NCI-H1436 (cell line): Measurements from ENCODE around the gene C3orf70.
"Not testable (repeated sequence)": the region's sequence is repeated elsewhere in the genome, so short reads cannot be mapped to it uniquely, and the experiment has no call there.

ENCODE experiments used
- DNase-seq: peaks from one replicate; lab custom pipeline; 2025; lab: John Stamatoyannopoulos, UW

Gene C3orf70

DNA sequence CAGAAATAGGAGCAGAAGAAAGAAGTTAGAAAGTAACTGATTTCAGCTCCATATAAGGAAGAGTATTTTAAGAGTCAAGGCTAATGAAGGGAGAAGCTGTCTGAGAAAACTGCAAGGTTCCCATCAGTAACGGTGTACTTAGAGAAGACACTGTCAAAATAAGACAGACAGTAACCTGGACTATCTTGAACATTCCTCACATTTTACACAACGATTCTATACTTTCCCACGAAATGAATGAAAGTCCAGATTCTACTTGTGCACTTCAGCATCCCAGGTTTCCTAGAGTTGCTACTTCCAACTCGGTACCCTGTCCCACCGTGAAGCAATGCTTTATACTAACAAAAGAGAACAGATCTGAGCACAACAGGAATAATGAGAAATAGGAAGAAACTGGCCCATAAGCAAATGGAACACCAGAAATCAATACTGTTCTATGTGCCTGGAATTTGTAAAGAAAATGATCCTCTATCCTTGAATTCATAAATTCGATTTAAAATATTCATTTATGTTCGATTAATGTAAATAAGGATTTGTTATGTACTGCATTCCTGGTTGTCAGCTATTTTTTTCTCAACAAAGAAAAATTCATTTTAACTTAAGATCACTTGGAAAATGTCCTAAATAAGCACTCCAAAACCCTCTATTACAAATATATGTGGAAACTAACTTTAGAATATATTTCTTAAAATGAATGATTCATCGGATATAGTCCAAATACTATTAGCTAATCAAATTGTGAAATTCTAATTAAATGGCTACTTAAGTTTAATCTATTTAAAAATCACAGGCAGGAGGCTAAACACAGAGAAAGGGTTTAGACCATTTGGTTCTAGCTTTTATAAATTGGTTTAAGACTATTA lies 1.5 kb downstream of the C3orf70 start:
- no peak for DNase-seq

DNA sequence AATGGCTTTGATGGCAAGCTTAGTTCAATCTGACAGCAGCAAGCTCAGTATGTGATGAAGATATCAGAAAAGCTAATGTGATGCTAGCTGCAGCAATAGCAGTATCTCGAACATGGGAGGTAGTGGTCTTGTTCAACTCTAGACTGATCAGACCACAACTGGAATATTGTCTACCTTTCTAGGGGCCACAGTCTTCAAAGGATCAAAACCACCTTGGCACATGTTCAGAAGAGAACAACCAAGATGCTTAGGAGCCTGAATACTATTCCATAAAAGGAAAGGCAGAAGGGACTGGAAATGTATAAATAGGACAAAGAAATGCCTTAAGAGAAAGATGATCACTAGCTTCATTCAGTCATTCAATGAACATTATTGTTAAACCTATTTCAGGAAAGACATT lies 2.3 kb downstream of the C3orf70 start:
- DNase-seq, result no peak

DNA sequence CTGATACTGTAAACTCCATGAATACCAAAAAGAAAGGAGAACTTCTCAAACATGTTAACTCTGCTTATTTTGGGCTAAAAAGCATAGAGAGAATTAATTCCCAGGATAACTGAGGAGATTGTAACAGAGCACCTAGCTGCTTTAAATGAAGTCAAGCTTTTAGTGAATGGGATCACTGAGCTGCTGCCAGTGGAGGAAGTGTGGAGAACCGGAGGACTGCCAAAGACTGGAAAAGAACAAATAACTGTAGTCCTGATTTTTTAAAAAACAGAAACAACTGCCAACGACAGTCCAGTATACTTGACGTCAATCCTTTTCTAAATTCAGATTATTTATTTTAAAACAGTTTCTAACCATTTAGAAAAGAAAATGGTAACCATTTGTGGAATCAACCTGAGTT lies 3.3 kb downstream of the C3orf70 start:
- no peak for DNase-seq

DNA sequence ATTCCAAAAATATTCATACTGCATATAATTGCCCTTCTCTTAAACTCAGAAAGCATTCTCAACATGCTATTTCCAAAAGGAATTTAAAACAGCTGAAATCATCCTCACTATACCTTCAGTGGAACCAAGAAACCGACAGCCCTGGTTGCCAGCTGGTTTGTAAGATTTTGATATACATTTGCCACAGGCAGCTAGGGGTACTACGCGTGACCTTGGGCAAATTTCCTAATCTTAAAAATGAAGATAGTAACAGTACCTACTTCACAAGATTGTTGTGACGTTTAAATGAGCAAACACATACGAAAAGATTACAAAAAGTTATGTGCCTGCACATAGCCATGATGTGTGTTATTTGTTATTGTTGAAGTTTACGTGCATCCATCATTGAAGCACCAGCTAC lies 7.3 kb downstream of the C3orf70 start:
- DNase-seq, result no peak

DNA sequence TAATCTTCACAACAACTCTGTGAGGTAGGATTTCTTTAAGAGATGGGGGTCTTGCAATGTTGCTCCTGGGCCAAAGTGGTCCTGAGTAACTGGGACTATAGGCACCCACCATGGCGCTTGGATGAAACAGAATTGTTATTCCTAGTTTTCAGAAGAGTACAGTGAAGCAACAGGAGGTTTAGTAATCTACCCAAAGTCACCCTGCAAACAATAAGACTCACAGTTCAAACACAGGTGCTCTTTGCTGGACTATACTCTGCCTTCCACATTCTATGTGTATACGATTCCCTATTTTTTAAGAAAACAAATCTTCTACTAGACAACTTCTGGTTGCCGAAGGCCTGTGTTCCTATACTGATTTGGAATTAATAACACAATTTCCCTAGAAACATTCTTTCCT lies 8.1 kb downstream of the C3orf70 start:
- DNase-seq, result no peak

DNA sequence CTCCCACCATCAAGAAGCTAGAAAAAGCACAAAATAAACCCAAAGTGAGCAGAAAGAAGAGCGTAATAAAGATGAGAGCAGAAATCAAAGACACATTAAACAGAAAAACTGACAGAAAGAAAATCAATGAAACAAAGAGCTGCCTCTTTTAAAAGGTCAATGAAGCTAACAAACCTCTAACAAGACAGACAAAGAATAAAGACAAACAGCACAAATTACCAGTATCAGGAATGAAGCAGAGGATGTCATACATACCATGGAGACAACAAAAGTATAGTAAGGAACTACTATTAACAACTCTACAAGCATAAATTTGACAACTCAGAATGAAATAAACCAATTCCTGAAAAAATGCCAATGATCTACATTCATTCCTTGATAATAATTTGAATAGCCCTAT lies 15.0 kb downstream of the C3orf70 start:
- no peak for DNase-seq

DNA sequence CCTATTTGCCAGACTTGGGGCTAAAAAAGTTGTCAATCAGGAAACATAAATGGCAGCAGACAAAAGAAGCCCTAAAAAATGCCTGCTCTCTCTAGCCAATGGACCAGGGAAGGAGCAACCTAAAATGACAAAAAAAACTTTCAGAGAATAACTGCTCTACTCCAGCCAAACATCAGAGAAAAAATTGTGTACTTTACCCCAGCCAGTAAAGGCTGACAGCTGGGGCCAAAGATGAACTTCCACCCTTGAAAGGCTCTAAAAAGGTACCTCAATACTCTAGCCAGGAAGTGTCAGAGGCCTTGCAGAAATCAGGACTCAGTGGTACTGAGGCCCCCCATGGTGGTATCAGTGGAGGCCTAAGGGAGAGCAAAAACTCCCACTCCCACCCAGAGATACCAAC lies 18.4 kb downstream of the C3orf70 start:
- no peak for DNase-seq

DNA sequence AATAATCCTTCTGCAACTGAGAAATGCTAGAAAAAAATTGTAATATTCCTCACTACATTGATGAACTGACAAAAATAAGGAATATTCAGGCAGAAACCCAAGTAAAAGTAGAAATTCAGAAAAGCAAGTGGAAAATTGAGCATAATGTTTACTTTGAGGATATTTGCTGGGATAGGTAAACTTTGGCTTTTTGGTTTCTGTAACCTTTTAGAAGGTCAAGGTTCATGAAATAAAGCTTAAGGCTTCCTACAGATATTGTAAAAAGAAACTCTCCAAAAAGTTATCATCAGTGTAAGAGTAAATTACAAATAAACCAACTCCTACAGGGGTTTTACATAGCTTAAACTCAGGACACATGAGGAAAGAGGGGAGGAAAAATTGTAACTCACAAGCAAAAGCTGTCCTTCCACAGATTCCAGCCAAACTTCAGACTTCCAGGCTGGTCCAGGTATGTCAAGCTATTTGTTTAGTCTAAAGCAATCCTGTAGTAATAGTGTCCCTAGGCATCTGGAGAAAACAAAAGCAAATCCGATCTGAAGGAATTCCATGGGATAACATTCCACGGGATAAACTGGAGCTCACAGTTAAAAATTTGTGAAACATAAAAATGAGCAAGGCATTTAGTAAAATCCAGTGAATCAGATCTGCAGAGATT lies 21.1 kb downstream of the C3orf70 start:
- DNase-seq, result no peak

DNA sequence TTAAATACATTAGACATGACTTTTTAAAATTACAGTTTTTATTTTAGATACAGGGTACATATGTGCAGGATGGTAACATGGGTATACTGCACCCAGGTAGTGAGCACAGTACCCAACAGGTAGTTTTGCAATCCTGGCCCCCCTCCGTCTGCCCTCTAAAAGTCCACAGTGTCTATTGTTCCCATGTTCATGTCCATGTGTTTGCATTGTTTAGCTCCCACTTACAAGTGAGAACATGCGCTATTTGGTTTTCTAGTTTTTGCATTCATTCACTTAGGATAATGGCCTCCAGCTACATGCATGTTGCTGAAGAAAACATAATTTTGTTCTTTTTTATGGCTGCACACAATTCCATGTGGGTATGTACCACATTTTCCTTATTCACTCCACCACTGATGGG lies 23.8 kb downstream of the C3orf70 start:
- DNase-seq, result no peak

DNA sequence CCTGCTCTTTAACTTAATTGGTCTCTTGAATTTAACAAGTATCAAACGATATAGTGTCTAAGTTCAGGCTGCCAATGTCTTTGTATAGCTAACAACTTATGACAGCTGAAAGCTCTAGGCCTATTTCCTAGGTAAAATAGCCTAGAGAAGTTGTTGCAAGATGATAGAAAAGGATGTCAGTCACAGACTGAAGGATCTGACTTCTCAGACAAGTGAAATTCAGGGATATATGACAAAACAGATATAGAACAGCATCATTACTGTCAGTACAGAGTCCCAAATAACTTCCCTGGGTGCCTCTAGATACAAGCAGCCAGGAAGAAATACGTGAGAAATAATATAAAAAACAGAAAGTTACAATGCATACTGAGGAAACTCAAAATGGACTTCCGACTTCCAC lies 26.7 kb downstream of the C3orf70 start:
- no peak for DNase-seq

DNA sequence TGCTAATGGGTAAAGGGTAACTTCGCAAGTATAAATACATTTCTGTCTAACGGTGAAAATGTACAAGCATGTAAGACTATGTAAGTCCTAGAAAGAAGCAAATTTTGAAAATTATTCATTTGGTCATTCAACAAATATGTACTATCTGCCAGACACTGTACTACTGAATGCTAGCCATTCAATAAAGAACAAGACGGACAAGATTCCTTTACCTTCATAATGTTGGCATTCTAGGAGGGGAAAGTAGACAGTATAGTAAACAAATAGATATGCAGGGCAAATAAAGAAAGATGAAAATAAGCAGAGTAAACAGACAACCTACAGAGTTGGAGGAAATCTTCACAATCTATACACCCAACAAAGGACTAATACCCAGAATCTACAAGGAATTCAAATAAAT lies 32.7 kb downstream of the C3orf70 start:
- no peak for DNase-seq

DNA sequence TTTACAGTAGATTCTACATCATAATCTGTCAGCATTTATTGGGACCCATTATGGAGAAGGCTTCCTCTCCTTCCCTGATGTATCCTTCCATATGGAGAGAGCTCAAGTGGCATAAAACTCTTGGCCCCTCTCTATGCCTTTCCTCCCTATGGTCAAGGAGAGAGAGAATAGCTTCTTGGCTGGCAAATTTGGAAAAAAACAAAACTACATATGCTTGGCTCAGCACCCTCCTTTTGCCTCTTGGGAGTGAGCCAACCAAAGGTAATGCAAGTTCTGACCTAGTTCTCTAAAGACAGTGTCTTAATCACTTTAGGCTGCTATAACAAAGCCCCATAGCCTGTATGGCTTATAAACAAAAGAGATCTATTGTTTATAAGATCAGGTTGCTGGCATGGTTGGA lies 37.5 kb downstream of the C3orf70 start:
- no peak for DNase-seq

DNA sequence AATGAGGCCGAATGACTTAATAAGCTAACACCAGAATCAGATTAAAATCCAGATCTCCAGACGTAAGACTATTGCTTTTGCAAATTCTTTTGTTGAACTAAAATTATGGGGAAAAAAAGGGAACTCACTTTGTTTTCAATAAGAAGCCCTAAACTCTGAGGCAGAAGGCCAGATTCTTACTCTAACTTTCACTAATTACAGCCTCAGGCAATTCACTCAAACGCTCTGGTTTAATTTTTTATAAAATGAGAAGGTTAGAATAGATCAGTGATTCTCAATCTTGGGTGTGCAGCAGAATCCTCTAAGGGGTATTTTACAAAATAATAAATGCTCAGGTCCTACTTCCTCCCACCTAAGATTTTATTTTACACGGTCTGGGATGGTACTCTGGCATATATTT lies 38.1 kb downstream of the C3orf70 start:
- DNase-seq, result no peak

DNA sequence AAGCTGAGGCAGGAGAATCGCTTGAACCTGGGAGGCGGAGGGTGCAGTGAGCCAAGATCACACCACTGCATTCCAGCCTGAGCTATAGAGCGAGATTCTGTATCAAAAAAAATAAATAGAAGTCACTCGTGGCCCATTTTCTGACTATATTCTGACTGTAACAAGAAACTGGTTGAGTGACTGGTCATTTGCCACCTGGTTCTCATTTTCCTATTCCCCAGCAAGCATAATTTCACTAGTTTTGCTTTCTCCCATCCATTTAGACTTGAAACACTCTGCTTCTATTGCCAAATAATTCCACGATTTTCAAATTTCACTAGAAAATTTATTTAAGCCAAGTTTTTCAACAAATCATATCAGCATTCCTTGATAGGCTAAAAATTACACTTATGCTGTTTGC lies 40.7 kb downstream of the C3orf70 start:
- DNase-seq, result no peak

DNA sequence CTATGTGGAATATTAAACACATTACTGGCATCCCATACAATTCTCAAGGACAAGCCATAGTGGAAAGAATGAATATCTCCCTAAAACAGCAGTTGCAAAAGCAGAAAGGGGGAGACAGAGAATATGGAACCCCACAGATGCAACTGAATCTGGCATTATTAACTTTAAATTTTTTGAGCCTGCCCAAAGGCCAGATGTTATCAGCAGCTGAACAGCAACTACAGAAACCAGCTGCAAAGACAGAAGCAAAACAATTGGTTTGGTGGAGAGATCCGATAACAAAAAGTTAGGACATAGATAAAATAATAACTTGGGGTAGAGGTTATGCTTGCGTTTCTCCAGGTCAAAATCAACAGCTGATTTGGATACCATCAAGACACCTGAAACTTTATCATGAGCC lies 43.8 kb downstream of the C3orf70 start:
- not testable (repeated sequence) for DNase-seq

DNA sequence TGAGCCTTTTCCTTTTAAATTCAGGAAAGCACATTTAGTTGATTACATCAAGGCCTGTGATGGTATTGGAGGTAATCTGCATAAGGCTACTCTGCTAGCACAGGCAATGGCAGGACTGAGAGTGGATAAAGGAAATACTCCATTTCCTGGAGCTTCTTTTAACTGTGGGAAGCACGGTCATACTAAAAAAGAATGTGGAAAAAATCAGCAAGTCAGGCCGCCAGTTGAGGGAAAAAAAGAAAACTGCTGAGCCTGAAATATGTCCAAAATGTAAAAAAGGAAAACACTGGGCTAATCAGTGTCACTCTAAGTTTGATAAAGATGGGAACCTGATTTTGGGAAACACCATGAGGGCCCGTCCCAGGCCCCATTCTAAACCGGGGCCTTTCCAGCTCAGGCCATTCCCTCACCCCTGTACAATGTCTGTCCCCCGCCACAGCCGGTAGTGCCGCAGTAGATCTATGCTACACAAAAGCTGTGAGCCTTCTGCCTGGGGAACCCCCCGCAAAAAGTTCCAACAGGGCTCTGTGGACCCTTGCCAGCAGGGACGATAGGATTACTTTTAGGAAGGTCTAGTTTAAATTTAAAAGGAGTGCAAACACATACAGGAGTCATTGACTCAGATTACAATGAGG lies 46.5 kb downstream of the C3orf70 start:
- DNase-seq, result not testable (repeated sequence)

DNA sequence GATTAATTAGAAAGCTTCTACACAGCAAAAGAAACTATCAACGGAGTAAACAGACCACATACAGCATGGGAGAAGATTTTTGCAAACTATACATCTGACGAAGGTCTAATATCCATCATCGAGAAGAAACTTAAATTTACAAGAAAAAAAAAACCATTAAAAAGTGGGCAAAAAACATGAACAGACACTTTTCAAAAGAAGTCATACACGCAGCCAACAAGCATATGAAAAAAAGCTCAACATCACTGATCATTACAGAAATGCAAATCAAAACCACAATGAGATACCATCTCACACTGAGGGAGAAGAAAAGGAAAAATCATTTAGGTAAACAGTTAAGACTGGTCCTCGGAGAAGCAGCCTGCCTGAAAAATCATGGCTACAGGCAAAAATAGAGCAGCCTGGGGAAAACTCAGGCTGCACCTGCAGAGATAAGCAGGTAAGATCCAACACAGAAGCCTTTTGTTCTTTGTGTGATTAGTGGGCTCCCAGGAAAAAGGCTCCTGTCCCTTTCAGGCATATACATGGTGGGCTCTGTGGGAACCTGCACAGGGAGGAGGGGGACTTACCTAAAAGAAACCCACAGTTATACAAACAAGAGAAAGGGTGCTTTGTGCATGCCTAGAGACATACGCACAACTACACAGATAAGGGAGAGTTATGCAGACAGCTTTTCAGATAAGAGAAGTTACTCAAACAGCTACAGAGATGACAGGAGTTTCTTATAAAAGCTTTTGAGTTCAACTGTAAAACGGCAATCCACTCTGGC lies 49.3 kb downstream of the C3orf70 start:
- no peak for DNase-seq

DNA sequence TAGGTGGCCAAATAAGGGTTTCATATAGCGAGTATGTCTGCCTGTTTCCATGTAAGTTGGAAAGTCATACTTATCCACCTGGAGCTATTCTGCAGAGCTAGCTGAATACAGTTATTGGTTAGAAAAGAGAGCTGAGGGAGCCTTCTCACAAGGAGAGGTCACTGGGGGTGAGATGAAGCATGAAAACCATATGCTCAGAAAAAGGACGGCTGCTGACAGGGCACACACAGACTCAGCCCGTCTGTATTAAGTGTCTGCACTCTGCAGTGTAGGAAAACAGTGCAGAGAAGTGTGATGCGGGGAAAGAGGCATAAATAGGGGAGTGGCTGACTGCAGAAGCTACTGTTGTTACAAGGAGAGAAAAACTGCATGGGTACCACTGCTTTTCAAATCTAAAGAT lies 58.2 kb downstream of the C3orf70 start:
- DNase-seq, result no peak

DNA sequence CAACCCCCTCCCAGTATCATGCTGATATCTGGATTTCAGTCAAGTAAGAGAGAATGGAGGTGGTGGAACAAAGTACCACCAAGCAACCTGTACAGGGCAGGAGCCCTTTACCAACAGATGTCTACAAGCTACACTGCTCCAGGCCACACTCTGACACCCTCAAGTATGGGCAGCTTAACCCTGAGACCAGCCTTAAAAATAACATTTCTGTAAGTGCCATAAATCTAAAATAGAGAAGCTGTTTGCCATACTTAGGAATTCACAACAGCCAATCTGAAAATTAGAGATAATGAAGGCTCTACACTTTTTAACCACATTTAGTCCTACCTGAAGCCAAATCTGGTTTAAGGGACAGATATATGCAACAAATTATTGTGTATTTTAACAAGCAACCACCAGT lies 59.7 kb downstream of the C3orf70 start:
- no peak for DNase-seq

DNA sequence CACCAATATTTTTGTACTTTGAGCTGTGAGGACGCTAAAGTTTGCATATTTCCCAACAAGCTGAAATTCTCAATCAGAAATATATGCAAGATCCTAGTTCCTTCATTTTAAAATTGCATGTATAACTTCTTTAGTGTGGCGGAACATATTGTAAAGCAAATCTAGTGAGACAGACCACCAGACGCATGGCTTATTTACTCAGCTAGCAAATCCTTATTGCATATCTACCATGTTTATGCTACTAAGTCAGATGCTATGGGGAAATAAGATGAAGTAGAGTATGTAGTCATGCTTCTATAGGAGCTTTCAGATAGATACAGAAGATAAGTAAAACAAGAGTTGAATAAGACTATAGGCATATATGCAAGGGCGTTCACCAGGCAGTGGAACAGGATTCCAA lies 62.0 kb downstream of the C3orf70 start:
- DNase-seq, result no peak

DNA sequence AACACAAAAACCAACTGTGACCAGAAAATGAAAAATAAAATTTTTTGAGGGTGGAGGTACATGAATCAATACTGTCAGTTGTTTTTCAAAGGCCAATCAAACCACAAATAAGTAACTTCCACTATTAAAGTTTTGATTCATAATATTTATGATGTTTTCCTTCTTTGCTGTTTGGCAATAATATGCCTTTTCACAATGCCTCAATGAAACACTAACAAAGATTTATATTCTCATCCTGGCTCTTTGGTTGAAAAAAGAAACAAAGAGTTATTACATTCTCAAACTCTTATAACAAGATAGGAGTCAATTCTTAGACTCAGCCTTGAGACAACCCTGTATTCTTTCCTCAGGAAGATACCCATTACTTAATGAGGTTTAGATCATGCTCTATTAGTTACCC lies 63.1 kb downstream of the C3orf70 start:
- DNase-seq, result no peak

DNA sequence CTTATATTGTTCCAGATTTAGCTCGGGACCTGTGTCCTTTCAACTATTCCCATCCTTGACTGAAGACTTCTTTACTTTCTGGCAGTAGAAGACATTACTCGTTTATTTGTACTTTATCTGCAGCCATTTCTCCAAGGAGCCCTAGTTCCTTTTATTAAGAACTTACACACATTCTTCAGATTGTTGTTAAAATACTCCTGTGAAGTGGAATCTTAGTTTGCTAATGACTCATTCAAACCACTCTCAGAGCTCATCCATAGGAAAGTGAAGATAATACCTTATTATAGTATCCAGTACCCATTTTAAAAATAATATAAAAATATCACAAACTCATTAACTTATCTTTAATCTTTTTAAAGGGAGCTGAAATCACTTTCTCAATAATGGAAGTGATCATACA lies 63.5 kb downstream of the C3orf70 start:
- DNase-seq, result no peak

DNA sequence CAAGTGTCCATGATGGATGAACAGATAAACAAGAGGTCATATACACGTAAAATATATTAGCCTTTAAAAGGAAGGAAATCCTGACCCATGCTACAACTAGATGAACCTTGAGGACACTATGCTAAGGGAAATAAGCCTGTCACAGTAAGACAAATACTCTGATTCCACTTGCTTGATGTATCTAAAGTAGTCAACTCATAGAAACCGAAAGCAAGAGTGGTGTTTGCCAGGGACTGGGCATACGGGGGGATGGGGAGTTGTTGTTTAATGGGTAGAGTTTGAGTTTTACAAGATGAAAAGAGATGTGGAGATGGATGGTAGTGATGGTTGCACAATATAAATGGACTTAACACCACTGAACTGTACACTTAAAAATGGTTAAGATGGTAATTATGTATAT lies 65.4 kb downstream of the C3orf70 start:
- no peak for DNase-seq
